Fibroblast of lung (primary cell): ENCODE measurements around the gene MMP25. TPM values are rescaled to one million over a fixed set of nuclear protein-coding genes. Genes with fewer than 3 reads are reported as not detected.
"Not testable (repeated sequence)": the region's sequence is repeated elsewhere in the genome, so short reads cannot be mapped to it uniquely, and the experiment has no call there.

Experiments used
- DNase-seq, 2 donors: peaks; one replicate each; pipeline versions ENCODE4 v3.0.0 to v3.0.0-alpha.2; 2010; ENCODE audit warnings: low read depth in 2 of 2
- H2AFZ ChIP-seq: 2 replicates; pipeline ENCODE4 v1.5.1; 2012; ENCODE audit warnings: low read length, control low read depth, inconsistent platforms
- H3K27ac ChIP-seq: 2 replicates; pipeline ENCODE4 v1.5.1; 2011; ENCODE audit warnings: low read length, control low read depth; ENCODE audit not compliant: insufficient read depth
- H3K27me3 ChIP-seq: 2 replicates; pipeline ENCODE4 v1.5.1; 2011; ENCODE audit warnings: mild to moderate bottlenecking, low read length; ENCODE audit not compliant: control insufficient read depth, insufficient read depth
- H3K36me3 ChIP-seq: 2 replicates; pipeline ENCODE4 v1.5.1; 2011; ENCODE audit warnings: low read length; ENCODE audit not compliant: control insufficient read depth, insufficient read depth
- H3K4me1 ChIP-seq: 2 replicates; pipeline ENCODE4 v1.5.1; 2011; ENCODE audit warnings: low read length; ENCODE audit not compliant: control insufficient read depth, insufficient read depth; ENCODE audit errors: extremely low read depth
- H3K4me2 ChIP-seq: 2 replicates; pipeline ENCODE4 v1.5.1; 2011; ENCODE audit warnings: low read length, control low read depth; ENCODE audit not compliant: insufficient read depth; ENCODE audit errors: extremely low read depth
- H3K4me3 ChIP-seq, 4 experiments: fragments of 200-600 bp in 1 of 4; sonication (generic) in 1 of 4; replicated peaks in 1 of 4; 2 replicates each; pipeline ENCODE4 v1.5.1; 2011 to 2016; ENCODE audit warnings: low read length in 4 of 4, low read depth in 3 of 4, mild to moderate bottlenecking in 3 of 4, control low read depth in 2 of 4, inconsistent platforms in 1 of 4, mixed read lengths in 1 of 4; ENCODE audit not compliant: insufficient read depth in 1 of 4; ENCODE audit errors: control extremely low read depth in 1 of 4
- H3K79me2 ChIP-seq: 2 replicates; pipeline ENCODE4 v1.5.1; 2012; ENCODE audit warnings: mild to moderate bottlenecking, low read length, inconsistent platforms; ENCODE audit not compliant: control insufficient read depth, insufficient read depth
- H3K9ac ChIP-seq: 2 replicates; pipeline ENCODE4 v1.5.1; 2011; ENCODE audit warnings: mild to moderate bottlenecking, low read length, control low read depth; ENCODE audit not compliant: insufficient read depth
- H3K9me3 ChIP-seq: 2 replicates; pipeline ENCODE4 v1.5.1; 2012; ENCODE audit warnings: low read depth, low read length; ENCODE audit not compliant: control insufficient read depth, insufficient read depth
- H4K20me1 ChIP-seq: 2 replicates; pipeline ENCODE4 v1.5.1; 2011; ENCODE audit warnings: low read length; ENCODE audit not compliant: control insufficient read depth, insufficient read depth; ENCODE audit errors: extremely low read depth
- EZH2 ChIP-seq: IDR thresholded peaks from 2 replicates; pipeline ENCODE4 v1.5.1; 2012; ENCODE audit warnings: low read length, control low read depth, mild to moderate bottlenecking; ENCODE audit errors: missing control alignments
- polyA plus RNA-seq, 2 donors: library from polyadenylated mRNA; depleted of rRNA in 1 of 2; stranded (reverse) in 1 of 2; unstranded in 1 of 2; fragments of >200 nt; gene quantifications; 2 replicates each; pipeline ENCODE4 v1.2.1, GENCODE V29; 2011 to 2012; ENCODE audit warnings: missing spikeins in 1 of 2
- total RNA-seq: library from RNA; depleted of rRNA; stranded (reverse); fragments of >200 nt; gene quantifications from 2 replicates; pipeline ENCODE4 v1.2.1, GENCODE V29; 2014
- TF ChIP-seq, protein P1 (sequence below), 2 donors: IDR thresholded peaks in 1 of 2; conservative IDR thresholded peaks in 1 of 2; 1 replicate in 1 of 2; 2 replicates in 1 of 2; pipeline ENCODE4 v1.5.1; 2011 to 2012; ENCODE audit warnings: low read length in 2 of 2, control low read depth in 1 of 2, inconsistent platforms in 1 of 2, low read depth in 1 of 2, mild to moderate bottlenecking in 1 of 2

MMP25 gene
- total and polyA plus RNA-seq, 2 donors (not counting 1 experiment from before 2014, with no cell fraction given) = 0.03 TPM; not detected in 1

- H3K4me1 ChIP-seq = no peaks in the 10 kb centered on the region
- H3K27me3 ChIP-seq = peaks cover 3% of the 10 kb centered on the region
- no peak for TF ChIP-seq EZH2
- TF ChIP-seq, protein P1, sequence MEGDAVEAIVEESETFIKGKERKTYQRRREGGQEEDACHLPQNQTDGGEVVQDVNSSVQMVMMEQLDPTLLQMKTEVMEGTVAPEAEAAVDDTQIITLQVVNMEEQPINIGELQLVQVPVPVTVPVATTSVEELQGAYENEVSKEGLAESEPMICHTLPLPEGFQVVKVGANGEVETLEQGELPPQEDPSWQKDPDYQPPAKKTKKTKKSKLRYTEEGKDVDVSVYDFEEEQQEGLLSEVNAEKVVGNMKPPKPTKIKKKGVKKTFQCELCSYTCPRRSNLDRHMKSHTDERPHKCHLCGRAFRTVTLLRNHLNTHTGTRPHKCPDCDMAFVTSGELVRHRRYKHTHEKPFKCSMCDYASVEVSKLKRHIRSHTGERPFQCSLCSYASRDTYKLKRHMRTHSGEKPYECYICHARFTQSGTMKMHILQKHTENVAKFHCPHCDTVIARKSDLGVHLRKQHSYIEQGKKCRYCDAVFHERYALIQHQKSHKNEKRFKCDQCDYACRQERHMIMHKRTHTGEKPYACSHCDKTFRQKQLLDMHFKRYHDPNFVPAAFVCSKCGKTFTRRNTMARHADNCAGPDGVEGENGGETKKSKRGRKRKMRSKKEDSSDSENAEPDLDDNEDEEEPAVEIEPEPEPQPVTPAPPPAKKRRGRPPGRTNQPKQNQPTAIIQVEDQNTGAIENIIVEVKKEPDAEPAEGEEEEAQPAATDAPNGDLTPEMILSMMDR (conservative IDR thresholded peaks at IDR 0.05 in 1 of 2, IDR thresholded peaks at IDR 0.05 in 1 of 2; ENCODE audit: low read depth in 1 of 2, low read length in 2 of 2) = no peak
- no peak overlapping the region for H3K4me2 ChIP-seq
- H2AFZ ChIP-seq = no peak overlapping the region
- no peaks in the 10 kb centered on the region for H3K79me2 ChIP-seq
- H3K9ac ChIP-seq = no peak overlapping the region
- no peak overlapping the region for H3K4me3 ChIP-seq
- no peak overlapping the region for H3K27ac ChIP-seq
- no peaks in the 10 kb centered on the region for H3K9me3 ChIP-seq
- DNase-seq = no peak
- H4K20me1 ChIP-seq = no peaks in the 10 kb centered on the region
- H3K36me3 ChIP-seq = no peaks in the 10 kb centered on the region
Measured at GRCh38 chr16:3070608-3071111, 24.3 kb downstream of the MMP25 start.

- no peak for DNase-seq
Measured at GRCh38 chr16:3071655-3072054, 25.3 kb downstream of the MMP25 start.

DNA sequence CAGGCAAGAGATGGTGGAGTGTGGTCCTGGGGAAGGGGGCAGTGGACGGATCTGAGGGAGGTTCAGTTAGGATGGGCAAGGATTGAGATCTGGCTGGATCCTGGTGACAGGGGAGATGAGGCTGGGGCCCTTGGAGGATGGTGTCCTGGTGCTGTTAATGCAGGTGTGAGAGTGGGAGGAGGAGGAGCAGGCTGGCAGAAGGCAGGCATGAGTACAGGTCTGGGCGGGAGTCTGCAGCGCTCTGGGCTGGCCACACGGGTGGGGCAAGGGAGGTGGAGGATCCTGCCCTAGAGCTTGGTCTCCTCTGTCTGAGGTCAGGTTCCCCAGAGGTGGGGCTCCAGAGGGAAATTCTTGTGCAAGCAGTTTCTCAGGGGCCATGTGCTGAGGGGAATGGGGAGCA lies 25.8 kb downstream of the MMP25 start:
- not testable (repeated sequence) for H3K79me2 ChIP-seq, H3K9me3 ChIP-seq, H3K4me3 ChIP-seq, H4K20me1 ChIP-seq, H3K4me2 ChIP-seq, H3K27ac ChIP-seq, H3K36me3 ChIP-seq, DNase-seq, H2AFZ ChIP-seq, H3K9ac ChIP-seq, H3K27me3 ChIP-seq, H3K4me1 ChIP-seq

More at GRCh38 chr16:3071655-3072054, 25.3 kb downstream of the MMP25 start:
- Histone ChIP-seq H3K4me3 (no peak overlapping the region), H3K9me3 (no peaks in the 10 kb centered on the region), H3K9ac (no peak overlapping the region), H2AFZ (no peak overlapping the region), H3K27me3 (peaks cover 6% of the 10 kb centered on the region), H3K36me3 (no peaks in the 10 kb centered on the region), H3K79me2 (no peaks in the 10 kb centered on the region), H3K4me2 (no peak overlapping the region), H3K4me1 (no peaks in the 10 kb centered on the region), H4K20me1 (no peaks in the 10 kb centered on the region), H3K27ac (no peak overlapping the region)
- TF ChIP-seq, protein P1 (conservative IDR thresholded peaks at IDR 0.05 in 1 of 2, IDR thresholded peaks at IDR 0.05 in 1 of 2; ENCODE audit: low read depth in 1 of 2, low read length in 2 of 2) = no peak
- TF ChIP-seq EZH2 = no peak

DNA sequence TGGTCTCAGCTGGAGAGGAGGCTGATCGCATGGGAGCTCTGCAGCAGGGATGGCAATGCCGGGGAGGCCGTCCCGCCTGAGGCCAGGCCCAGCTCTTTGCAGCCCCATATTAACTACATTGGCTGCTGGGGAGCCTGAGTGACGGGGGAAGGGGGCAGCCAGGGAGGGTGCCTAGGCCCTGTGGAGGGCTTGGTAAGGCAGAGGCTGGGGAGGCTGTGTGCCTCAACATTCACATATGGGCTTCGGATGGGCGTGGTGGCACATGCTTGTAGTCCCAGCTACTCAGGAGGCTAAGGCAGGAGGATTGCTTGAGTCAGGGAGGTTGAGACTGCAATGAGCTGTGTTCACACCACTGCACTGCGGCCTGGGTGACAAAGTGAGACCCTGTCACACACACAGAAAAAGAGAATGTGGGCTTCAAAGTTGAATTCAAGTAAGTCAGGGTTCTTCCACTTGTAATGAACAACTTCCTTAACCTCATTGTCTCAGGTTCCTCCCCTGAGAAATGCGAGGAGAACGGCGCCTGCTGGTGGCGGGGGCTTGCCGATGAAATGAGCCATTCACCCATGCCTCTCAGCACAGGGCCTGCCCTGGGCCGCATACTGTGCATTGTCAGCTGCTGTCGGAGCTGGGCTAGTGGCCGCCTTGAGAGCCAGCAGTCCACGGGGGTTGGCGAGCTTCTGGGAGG lies 26.4 kb downstream of the MMP25 start:
- DNase-seq, H3K9me3 ChIP-seq, H3K79me2 ChIP-seq, H3K27ac ChIP-seq, H3K4me2 ChIP-seq, H3K27me3 ChIP-seq, H3K36me3 ChIP-seq, H3K4me1 ChIP-seq, H3K9ac ChIP-seq, H3K4me3 ChIP-seq, H4K20me1 ChIP-seq, H2AFZ ChIP-seq: not testable (repeated sequence)
